ENCODE results near the gene PTBP2. TPM values are rescaled to one million over a fixed set of nuclear protein-coding genes. Genes with fewer than 3 reads are reported as not detected.

Gene PTBP2
- total RNA-seq, 1 donor from 2014 or later = 5.9 TPM

GRCh38 chr1:96815914-96816313, 94.3 kb downstream of the PTBP2 start:
- no peak for ATAC-seq
- DNase-seq (ENCODE audit: low spot score) = no peak

- DNase-seq (ENCODE audit: low spot score) = no peak
- ATAC-seq = no peak
These were observed 98.5 kb downstream of the PTBP2 start for GRCh38 chr1:96820107-96820506.

GRCh38 chr1:96820671-96821070, 99.1 kb downstream of the PTBP2 start:
- no peak for DNase-seq (ENCODE audit: low spot score)
- no peak for ATAC-seq

GRCh38 chr1:96825231-96825630, 103.6 kb downstream of the PTBP2 start:
- DNase-seq (ENCODE audit: low spot score) (no peak), ATAC-seq (no peak)

GRCh38 chr1:96825950-96826576, 104.5 kb downstream of the PTBP2 start:
- DNase-seq (ENCODE audit: low spot score) (no peak), ATAC-seq (no peak)

- no peak for ATAC-seq
- DNase-seq (ENCODE audit: low spot score) = no peak
These were observed 111.8 kb downstream of the PTBP2 start for GRCh38 chr1:96833376-96833775.

GRCh38 chr1:96834986-96835385, 113.4 kb downstream of the PTBP2 start:
- DNase-seq (ENCODE audit: low spot score) (no peak), ATAC-seq (no peak)

- ATAC-seq (no peak), DNase-seq (ENCODE audit: low spot score) (no peak)
These were observed 115.6 kb downstream of the PTBP2 start for GRCh38 chr1:96837057-96837780.

GRCh38 chr1:96837781-96838216, 116.2 kb downstream of the PTBP2 start:
- DNase-seq (ENCODE audit: low spot score) (no peak), ATAC-seq (no peak)

GRCh38 chr1:96840396-96840795, 118.8 kb downstream of the PTBP2 start:
- DNase-seq (ENCODE audit: low spot score) = no peak
- ATAC-seq = no peak

GRCh38 chr1:96842215-96842614, 120.6 kb downstream of the PTBP2 start:
- peak; percentile 39 for ATAC-seq
- no peak for DNase-seq (ENCODE audit: low spot score)

- ATAC-seq (no peak), DNase-seq (ENCODE audit: low spot score) (no peak)
These were observed 121.6 kb downstream of the PTBP2 start for GRCh38 chr1:96843196-96843595.

- DNase-seq (ENCODE audit: low spot score) (no peak), ATAC-seq (no peak)
These were observed 122.0 kb downstream of the PTBP2 start for GRCh38 chr1:96843601-96844000.

- ATAC-seq (peak; percentile 100), DNase-seq (ENCODE audit: low spot score) (peak; percentile 66)
These were observed 123.9 kb downstream of the PTBP2 start for GRCh38 chr1:96845464-96845863.

- DNase-seq (ENCODE audit: low spot score) (no peak), ATAC-seq (no peak)
These were observed 140.3 kb downstream of the PTBP2 start for GRCh38 chr1:96861836-96862235.

- no peak for DNase-seq (ENCODE audit: low spot score)
These were observed 141.9 kb downstream of the PTBP2 start for GRCh38 chr1:96863449-96863848.

More at GRCh38 chr1:96863449-96863848, 141.9 kb downstream of the PTBP2 start:
- ATAC-seq = no peak

Measured in left lobe of liver (tissue), 2 donors.